ENCODE results near the gene CIROP. TPM values are rescaled to one million over a fixed set of nuclear protein-coding genes. Genes with fewer than 3 reads are reported as not detected.

Gene CIROP
- total and polyA plus RNA-seq, 8 donors, result 0.06 to 0.08 TPM; not detected in 6

DNA sequence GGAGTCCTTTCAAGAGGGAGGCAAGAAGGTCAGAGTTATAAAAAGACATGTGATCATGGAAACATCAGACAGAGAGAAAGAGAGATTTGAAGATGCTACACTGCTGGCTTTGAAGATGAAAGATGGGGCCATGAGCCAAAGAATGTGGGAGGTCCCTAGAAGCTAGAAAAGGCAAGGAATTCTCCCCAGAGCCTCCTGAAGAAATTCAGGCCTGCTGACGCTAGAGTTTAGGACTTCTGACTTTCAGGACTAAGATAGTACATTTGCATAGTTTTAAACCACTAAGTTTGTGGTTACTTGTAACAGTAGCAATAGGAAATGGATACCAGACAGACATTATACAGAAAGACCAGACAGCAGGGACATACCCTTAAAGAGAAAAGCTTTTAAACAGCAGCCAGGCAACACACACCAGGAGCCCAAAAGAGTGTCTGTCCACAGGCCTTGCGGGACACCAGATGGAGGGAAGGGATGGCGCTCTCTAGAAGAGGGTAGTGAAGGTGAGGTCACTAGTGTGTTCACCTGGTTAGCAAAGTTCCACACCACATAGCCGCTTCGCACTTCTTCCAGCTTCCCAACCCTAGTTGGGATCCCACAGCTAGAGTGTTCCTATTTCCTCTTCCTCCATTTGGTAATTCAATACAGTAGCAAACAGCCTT is 43.9 kb upstream of the CIROP start:
- TF ChIP-seq, protein P1, sequence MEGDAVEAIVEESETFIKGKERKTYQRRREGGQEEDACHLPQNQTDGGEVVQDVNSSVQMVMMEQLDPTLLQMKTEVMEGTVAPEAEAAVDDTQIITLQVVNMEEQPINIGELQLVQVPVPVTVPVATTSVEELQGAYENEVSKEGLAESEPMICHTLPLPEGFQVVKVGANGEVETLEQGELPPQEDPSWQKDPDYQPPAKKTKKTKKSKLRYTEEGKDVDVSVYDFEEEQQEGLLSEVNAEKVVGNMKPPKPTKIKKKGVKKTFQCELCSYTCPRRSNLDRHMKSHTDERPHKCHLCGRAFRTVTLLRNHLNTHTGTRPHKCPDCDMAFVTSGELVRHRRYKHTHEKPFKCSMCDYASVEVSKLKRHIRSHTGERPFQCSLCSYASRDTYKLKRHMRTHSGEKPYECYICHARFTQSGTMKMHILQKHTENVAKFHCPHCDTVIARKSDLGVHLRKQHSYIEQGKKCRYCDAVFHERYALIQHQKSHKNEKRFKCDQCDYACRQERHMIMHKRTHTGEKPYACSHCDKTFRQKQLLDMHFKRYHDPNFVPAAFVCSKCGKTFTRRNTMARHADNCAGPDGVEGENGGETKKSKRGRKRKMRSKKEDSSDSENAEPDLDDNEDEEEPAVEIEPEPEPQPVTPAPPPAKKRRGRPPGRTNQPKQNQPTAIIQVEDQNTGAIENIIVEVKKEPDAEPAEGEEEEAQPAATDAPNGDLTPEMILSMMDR (IDR thresholded peaks at IDR 0.05), result no peak
- Histone ChIP-seq H3K4me1 (peaks cover 8 to 19% of the 10 kb centered on the region in 2 donors), H3K27me3 (no peaks in the 10 kb centered on the region), H3K27ac (no peak overlapping the region), H3K4me3 (no peak overlapping the region), H3K9me3 (no peaks in the 10 kb centered on the region), H3K36me3 (no peaks in the 10 kb centered on the region)
- ATAC-seq (no peak), DNase-seq (no peak)
- intact Hi-C loops (cut with DNase I), result no loop called here

DNA sequence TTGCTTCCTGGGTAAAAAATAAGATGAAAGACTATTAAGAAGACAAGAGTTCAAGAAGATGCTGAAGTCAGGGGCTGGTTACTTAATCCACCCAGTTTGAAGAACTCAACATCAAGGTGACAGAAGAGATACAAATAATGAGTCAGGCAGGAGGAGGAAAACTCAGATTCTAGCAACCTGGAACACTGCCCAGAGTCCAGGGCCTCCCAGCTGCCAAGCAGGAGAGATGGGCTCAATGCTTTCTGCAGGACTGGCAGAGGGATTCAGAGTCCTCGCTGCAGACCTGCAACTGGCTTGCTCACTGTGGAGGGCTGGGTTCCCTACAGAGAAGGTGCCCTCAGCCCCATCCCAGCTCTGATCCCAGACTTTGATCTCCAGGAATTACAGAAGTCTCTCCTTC is 42.9 kb upstream of the CIROP start:
- ATAC-seq (no peak), DNase-seq (no peak)
- Histone ChIP-seq H3K27me3 (no peaks in the 10 kb centered on the region), H3K4me1 (peaks cover 0 to 10% of the 10 kb centered on the region in 2 donors), H3K9me3 (no peaks in the 10 kb centered on the region), H3K4me3 (no peak overlapping the region), H3K27ac (no peak overlapping the region), H3K36me3 (no peaks in the 10 kb centered on the region)
- TF ChIP-seq, protein P1 (IDR thresholded peaks at IDR 0.05), result no peak
- intact Hi-C loops (cut with DNase I), result no loop called here

DNA sequence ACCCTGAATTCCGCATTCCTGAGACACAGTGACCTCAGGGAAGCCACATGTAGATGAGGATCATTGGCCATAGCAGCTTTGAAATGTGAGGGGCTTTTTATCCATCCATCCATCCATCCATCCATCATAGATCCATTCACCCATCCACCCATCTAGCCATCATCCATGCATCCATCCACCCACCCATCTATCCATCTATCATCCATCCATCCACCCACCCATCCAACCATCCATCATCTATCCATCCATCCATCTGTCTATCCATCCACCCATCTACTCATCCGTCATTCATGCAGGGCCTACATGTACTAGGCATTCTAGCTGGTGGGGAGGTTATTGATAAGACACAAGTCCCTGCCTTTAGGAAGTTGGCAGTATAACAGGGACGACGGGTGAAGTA is 42.2 kb upstream of the CIROP start:
- DNase-seq, result no peak
- Histone ChIP-seq H3K27me3 (no peaks in the 10 kb centered on the region), H3K4me1 (peaks cover 7 to 10% of the 10 kb centered on the region in 2 donors), H3K9me3 (no peaks in the 10 kb centered on the region), H3K4me3 (no peak overlapping the region), H3K36me3 (no peaks in the 10 kb centered on the region), H3K27ac (no peak overlapping the region)
- ATAC-seq, result no peak
- intact Hi-C loops (cut with DNase I), result no loop called here
- TF ChIP-seq, protein P1 (IDR thresholded peaks at IDR 0.05), result no peak

DNA sequence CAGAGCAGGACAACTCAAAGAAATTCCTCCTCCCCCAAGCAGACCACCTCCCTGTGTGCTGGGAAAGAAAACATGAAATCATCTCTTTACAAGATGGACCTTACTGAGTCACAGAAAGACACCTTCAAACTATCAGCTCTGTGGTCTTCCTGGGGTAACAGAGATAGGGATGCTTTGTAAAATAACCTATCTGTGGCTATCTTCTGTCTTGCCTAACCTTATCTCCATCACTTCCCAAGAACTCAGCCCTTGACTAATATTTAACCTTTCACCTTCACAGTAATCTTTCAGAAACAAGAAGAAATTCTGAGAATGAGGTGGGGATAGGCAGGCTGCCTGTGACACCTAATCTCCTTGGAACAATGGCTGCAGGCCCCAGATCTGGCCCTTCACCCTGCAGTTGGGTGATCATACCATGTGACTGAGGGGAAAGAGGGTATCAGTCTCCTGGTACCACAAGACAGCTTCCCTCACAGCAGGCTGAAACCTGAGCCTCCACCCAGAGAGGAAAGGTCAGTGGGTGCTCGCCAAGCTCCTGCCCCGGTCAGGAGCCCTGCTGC is 41.6 kb upstream of the CIROP start:
- H3K36me3 ChIP-seq, result no peaks in the 10 kb centered on the region
- no peak overlapping the region for H3K4me3 ChIP-seq
- no peaks in the 10 kb centered on the region for H3K9me3 ChIP-seq
- no peak for DNase-seq
- H3K4me1 ChIP-seq, result peaks cover 10% of the 10 kb centered on the region in 2 donors
- intact Hi-C loops (cut with DNase I), result no loop called here
- TF ChIP-seq, protein P1 (IDR thresholded peaks at IDR 0.05), result no peak
- ATAC-seq, result no peak
- H3K27me3 ChIP-seq, result no peaks in the 10 kb centered on the region
- no peak overlapping the region for H3K27ac ChIP-seq

DNA sequence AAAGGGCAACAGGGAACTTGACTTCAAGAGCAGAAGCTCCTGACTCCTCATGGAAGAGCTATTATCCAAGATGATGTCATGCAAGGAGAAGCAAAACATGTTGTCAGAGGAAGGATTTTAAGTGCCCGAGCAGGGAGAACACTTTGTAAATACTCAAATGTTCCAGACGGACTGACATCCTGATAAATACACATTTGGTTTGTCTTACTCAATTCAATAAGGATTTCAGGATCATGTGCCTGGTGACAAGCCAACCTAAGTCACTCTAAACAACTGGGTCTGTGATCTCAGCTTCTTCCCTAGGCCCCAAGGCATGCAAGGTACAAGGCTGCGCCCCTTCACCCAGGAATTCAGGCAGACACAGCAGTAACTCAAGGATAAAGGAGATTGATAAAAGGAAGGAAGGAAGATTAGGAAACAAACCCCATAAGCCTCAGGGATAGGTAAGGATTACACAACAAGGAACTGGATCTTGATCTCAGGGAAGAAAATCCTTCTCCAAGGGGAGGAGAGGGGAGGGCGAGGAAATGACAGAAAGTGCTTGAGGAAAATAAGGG is 41.1 kb upstream of the CIROP start:
- Histone ChIP-seq H3K4me1 (peaks cover 10% of the 10 kb centered on the region in 2 donors), H3K27me3 (no peaks in the 10 kb centered on the region), H3K4me3 (no peak overlapping the region), H3K36me3 (no peaks in the 10 kb centered on the region), H3K9me3 (no peaks in the 10 kb centered on the region), H3K27ac (no peak overlapping the region)
- peak; percentile 22 for ATAC-seq
- intact Hi-C loops (cut with DNase I), result no loop called here
- no peak for DNase-seq
- TF ChIP-seq, protein P1 (IDR thresholded peaks at IDR 0.05), result no peak
